22Rv1 (cell line): ENCODE data around the gene PPP4C.

Experiments used
- H3K27ac ChIP-seq: fragments of 450-650 bp; 2 replicates; pipeline ENCODE4 v1.5.1; 2017
- ZFX ChIP-seq: fragments of 450-650 bp; IDR thresholded peaks from 2 replicates; pipeline ENCODE4 v1.6.1; 2017; ENCODE audit warnings: antibody characterized with exemption, borderline replicate concordance
- TF ChIP-seq, protein P1 (sequence below): fragments of 450-650 bp; IDR thresholded peaks from 2 replicates; pipeline ENCODE4 v1.5.1; 2017; ENCODE audit warnings: mild to moderate bottlenecking

The PPP4C gene

GRCh38 chr16:30084096-30084815 is 8.5 kb downstream of the PPP4C start:
- H3K27ac ChIP-seq = no peak overlapping the region
- no peak for TF ChIP-seq ZFX
- TF ChIP-seq, protein P1, sequence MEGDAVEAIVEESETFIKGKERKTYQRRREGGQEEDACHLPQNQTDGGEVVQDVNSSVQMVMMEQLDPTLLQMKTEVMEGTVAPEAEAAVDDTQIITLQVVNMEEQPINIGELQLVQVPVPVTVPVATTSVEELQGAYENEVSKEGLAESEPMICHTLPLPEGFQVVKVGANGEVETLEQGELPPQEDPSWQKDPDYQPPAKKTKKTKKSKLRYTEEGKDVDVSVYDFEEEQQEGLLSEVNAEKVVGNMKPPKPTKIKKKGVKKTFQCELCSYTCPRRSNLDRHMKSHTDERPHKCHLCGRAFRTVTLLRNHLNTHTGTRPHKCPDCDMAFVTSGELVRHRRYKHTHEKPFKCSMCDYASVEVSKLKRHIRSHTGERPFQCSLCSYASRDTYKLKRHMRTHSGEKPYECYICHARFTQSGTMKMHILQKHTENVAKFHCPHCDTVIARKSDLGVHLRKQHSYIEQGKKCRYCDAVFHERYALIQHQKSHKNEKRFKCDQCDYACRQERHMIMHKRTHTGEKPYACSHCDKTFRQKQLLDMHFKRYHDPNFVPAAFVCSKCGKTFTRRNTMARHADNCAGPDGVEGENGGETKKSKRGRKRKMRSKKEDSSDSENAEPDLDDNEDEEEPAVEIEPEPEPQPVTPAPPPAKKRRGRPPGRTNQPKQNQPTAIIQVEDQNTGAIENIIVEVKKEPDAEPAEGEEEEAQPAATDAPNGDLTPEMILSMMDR = no peak

- H3K27ac ChIP-seq = no peak overlapping the region
- no peak for TF ChIP-seq ZFX
- TF ChIP-seq, protein P1 = no peak
Observed at GRCh38 chr16:30084816-30085159, 9.0 kb downstream of the PPP4C start.

GRCh38 chr16:30085247-30085646 is 9.5 kb downstream of the PPP4C start:
- no peak for TF ChIP-seq ZFX
- TF ChIP-seq, protein P1 = no peak
- peak overlapping the region; percentile 36; the same call in 1 of the 2 replicates for H3K27ac ChIP-seq

DNA sequence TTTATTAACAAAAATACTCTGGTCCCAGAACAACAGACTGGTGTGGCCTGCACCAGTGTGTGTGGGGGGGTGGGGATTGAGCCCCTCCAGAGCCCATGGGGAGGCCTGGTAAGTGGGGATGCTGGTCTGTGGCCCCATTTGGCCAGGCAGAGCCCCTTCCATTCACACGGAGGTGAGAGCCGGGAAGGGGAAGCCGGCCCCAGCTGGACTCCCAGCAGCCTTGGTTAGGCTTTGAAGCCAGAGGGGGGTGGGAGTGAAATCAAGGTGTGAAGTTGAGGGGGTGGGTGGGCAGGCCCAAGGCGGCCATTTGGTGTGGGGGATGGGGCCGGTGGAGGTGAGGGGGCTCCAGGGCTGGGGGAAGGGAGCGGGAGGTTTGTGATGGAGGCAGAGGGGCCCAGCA is 10.0 kb downstream of the PPP4C start:
- H3K27ac ChIP-seq = 0 out of 2 replicates have a peak overlapping the region, but pooled peaks have one; percentile 36
- no peak for TF ChIP-seq ZFX
- TF ChIP-seq, protein P1 = no peak

DNA sequence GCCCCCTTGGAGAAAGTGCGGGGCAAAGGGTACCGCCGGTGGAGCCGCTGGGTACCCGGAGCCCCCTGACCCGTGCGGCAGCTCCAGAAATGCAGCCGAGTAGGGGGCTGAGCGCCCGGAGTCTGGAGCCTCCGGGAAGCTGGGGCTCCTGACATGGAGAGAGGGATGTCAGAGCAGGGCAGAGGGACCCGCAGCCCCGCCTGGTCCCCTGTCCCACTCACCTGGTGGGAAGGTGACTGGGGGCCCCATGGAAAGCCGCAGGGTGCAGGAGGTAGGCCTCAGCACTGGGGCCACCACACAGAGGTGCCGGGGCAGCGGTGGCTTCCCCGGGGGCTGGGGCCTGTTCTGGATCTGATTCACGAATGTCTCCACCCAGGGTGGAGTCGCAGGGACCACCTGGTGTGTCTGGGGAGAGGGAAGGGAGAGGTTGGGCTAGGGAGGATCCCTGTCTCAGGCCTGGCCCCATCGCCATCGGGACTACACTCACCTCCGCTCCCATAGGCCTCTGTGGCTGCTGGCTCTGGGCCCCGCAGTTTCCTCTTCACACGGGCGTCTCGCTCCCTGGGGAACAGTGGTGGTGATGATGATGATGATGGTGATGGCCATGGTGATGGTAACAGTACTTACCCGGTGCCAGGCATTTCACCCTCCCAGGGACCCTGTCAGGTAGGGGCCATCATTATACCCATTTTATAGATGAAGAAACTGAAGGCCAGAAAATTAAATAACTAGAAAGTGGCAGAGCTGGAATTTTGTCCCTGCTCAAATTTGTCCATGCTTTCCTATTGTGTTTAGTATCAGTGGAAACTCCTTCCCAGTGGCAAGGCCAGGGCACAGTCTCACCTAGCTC is 10.7 kb downstream of the PPP4C start:
- H3K27ac ChIP-seq = no peak overlapping the region
- no peak for TF ChIP-seq ZFX
- TF ChIP-seq, protein P1 = no peak

DNA sequence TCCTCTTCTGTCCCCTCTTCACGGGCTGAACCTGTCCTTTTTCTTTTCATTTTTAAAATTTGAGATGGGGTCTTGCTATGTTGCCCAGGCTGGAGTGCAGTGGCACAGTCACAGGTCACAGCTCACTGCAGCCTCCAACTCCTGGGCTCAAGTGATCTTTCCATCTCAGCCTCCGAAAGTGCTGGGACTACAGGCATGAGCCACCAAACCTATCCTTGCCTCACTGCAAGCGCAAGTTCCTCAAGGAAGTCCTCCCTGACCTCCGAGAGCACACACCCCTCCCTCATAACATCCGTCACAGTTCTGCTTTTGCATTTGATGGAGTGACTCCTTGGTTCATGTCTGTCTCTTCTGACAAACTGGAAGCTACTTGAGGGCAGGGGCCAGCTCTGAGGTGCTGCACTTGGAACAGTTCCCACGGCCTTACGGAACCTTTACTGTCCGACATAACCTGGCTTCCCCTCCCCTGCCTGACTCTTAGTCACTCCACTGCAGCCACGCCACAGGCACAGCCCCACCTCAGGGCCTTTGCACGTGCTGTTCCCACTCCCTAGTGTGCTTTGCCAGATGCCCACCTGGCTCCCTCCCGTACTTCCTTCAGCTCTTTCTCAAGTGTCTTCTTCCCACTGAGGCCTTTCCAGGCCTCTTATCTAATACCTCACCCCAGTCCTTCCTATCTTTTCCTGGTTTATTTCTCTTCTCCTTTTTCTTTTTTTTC is 11.5 kb downstream of the PPP4C start:
- TF ChIP-seq, protein P1 = no peak
- TF ChIP-seq ZFX = no peak
- H3K27ac ChIP-seq = peak overlapping the region; percentile 25
